Right ventricle myocardium superior (tissue), 1 donor: ENCODE data around the gene P3H4. TPM values are rescaled to one million over a fixed set of nuclear protein-coding genes. Genes with fewer than 3 reads are reported as not detected.
"Not testable (repeated sequence)": the region's sequence is repeated elsewhere in the genome, so short reads cannot be mapped to it uniquely, and the experiment has no call there.

Experiments used
- ATAC-seq: fragments of 200-7000 bp; cut with Tn5 transposase; one replicate; pipeline ENCODE4 v1.9.1; 2020; ENCODE audit warnings: mild to moderate bottlenecking; ENCODE audit not compliant: poor library complexity
- DNase-seq: peaks from one replicate; pipeline ENCODE4 v3.0.0-alpha.2; 2020
- intact Hi-C: fragments of 100-400 bp; cut with DNase I; formaldehyde crosslinking; loops from one replicate; pipeline ENCODE4 v1.11.2; 2022
- long read RNA-seq: library from polyadenylated mRNA; unstranded; transcript quantifications from one replicate; pipeline ENCODE4 v2.0.0, GENCODE V29; 2021
- total RNA-seq: library from RNA; stranded (reverse); fragmentation: NEBNext Ultra II Directional; extraction: Animal tissue kit (Norgen Biotek cat#: 25700); gene quantifications from one replicate; pipeline ENCODE4 v1.2.1, GENCODE V29; 2021
- donor health status: DM: no; HTN: yes; CAD: no; lungs with severe emphysema.

The P3H4 gene, protein sequence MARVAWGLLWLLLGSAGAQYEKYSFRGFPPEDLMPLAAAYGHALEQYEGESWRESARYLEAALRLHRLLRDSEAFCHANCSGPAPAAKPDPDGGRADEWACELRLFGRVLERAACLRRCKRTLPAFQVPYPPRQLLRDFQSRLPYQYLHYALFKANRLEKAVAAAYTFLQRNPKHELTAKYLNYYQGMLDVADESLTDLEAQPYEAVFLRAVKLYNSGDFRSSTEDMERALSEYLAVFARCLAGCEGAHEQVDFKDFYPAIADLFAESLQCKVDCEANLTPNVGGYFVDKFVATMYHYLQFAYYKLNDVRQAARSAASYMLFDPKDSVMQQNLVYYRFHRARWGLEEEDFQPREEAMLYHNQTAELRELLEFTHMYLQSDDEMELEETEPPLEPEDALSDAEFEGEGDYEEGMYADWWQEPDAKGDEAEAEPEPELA
- total RNA-seq = 6.7 TPM
- long read RNA-seq, transcript P3H4-202 (8 exons, 2,601 nt) = major isoform, 37 of 58 reads
- long read RNA-seq, partial matches to known transcripts = 4 of 58 reads
- long read RNA-seq, other reads (novel, unspliced or antisense) = 17 of 58 reads

DNA sequence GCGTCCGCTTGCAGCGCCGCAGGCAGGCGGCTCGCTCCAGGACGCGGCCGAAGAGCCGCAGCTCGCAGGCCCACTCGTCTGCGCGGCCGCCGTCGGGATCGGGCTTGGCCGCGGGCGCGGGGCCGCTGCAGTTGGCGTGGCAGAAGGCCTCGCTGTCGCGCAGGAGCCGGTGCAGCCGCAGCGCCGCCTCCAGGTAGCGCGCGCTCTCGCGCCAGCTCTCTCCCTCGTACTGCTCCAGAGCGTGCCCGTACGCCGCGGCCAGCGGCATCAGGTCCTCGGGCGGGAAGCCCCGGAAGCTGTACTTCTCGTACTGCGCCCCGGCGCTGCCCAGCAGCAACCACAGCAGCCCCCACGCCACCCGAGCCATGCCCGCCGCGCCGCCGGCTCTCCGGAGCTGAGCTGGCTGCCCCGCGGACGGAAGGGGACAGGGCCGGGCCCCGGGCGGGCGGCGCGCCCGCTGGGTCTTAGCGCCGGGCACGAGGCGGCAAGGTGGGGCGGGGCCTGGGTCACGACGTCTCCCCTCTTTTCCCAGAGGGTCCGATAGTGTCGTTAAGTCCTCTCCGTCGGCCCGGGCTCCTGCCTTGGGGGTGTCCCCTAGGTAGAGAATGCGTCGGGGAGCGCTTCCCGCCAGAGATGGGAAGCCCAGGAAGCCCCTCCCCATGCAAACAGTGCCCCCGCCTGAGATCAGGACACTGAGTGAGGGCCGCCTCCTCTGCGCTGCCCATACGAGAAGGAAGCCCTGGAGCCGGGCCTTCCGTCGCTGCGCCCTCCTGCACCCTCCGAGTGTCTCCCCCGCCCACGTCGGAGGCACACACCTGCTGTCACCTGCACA is at the start of gene P3H4:
Gene P3H4, minus strand, starts transcription at position 401 of the 832 bp plus-strand sequence. Its CDS starts 34 bp downstream, at position 367.
- intact Hi-C loops = no loop called here
- ATAC-seq (peak; percentile 91), DNase-seq (peak; percentile 89)

DNA sequence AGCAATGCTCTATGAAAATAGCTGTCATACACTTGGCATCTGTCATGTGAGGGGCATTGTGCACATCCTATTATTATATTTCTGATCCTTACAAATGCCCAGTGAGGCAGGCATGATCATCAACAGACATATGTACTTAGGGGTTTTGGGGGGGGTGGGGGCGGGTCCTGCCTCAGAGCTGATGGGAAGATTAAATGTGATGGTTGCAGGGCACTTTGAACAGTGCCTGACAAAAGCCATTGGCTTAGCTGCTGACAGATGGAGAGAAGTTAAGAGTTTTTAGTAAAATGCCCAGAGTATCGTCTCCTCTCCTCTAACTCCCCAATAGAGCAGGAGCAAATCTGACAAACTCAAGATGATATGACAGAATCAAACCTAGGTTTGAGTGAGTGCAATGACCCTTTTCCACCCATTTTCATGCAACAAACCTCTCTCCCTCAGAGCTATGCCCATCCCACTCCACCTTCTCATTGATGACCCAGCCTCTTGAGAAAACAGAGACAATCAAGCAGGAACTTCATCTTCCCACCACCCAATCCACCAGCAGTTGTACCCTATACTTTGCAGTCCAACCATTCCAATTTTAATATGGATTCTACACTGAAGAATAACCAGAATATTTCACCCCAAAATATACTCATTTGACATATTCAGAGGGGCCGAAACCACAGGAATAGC is 48.6 kb upstream of the P3H4 start:
- intact Hi-C loops = no loop called here
- ATAC-seq (no peak), DNase-seq (no peak)

DNA sequence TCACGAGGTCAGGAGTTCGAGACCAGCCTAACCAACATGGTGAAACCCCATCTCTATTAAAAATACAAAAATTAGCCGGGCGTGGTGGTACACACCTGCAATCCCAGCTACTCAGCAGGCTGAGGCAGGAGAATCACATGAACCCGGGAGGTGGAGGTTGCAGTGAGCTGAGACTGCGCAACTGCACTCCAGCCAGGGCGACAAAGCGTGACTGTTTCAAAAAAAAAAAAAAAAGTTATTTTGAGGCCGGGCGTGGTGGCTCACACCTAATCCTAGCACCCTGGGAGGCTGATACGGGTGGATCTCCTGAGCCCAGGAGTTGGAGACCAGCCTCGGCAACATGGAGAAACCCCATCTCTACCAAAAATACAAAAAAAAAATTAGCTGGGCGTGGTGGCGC is 39.6 kb upstream of the P3H4 start:
- intact Hi-C loops, DNase-seq, ATAC-seq: not testable (repeated sequence)

DNA sequence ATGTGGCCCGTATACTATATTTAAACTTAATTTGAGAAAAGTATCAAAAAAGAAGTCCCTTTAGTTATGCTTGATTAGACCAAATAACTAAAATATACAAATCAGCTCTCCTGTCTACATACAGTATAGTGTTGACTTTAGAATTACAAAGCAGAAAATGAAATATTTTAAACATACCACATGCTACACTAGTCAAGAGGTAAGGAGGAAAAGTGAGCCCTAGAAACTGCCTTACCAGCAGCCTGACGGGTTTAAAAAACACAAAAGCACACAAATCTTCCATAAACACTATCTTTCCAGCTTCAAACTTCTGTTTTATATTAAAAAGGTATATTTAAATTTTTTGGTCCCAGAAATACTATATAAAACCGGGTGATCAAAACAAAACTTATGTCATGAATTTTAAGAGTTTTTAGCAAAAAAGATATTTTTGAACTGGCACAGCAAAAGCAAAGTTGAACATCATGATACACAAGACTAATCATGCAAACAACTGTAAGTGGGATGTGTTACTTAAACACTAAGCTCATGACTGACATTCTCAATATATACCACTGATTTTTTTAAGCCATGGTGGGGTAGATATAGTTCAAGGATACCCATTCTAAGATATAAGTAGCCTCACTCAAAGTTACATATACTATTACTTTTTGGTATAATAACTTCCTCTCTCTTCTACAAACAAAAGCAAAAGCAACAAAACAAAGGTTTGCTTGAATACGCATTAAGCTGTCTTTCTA is 37.7 kb upstream of the P3H4 start:
- intact Hi-C loops = no loop called here
- DNase-seq (no peak), ATAC-seq (no peak)

DNA sequence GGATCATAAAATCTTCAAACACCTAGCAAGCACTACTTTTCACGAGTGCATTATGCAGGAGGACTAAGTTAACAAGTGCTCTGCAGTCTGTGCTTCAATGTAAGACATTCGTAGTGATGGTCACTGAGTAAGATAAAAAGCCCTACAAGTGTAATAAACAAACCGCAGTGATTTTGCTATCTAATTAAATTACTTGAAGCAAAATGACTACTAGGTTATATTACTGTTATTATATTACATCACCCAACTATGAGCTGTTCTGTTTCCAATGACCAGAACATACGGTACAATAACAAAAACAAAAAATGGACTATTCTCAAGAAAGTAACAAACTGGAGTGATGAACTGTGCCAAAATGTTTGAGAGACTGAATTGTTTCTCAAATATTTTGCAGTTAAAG is 37.0 kb upstream of the P3H4 start:
- no peak for DNase-seq
- intact Hi-C loops = no loop called here
- ATAC-seq = no peak

DNA sequence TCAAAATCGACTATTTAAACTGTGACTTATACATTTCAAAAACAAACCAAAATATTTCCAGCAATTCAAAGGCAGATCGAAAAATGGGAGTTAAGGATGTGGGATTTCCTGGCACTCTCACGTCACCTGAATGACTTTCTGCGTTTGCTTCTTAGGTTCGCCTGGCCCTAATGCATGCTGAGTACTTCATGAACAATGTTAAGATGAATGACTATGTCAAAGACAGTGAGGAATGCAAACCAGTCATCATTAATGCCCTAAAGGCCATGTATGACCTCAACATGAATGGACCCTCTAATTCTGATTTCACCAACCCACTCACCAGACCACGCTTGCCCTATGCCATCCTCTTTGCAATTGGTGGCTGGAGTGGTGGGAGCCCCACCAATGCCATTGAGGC is 33.2 kb upstream of the P3H4 start:
- intact Hi-C loops = no loop called here
- no peak for ATAC-seq
- DNase-seq = no peak

DNA sequence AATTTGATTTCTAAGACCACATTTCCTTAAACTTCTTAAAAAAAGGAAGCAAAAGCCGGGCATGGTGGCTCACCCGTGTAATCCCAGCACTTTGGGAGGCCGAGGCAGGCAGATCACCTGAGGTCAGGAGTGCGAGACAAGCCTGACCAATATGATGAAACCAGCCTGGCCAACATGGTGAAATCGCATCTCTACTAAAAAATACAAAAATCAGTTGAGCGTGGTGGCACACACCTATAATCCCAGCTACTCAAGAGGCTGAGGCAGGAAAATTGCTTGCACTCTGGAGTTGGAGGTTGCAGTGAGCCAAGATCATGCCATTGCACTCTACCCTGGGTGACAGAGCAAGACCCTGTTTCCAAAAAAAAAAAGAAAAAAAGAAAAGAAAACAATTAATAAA is 29.0 kb upstream of the P3H4 start:
- ATAC-seq, DNase-seq, intact Hi-C loops: not testable (repeated sequence)

DNA sequence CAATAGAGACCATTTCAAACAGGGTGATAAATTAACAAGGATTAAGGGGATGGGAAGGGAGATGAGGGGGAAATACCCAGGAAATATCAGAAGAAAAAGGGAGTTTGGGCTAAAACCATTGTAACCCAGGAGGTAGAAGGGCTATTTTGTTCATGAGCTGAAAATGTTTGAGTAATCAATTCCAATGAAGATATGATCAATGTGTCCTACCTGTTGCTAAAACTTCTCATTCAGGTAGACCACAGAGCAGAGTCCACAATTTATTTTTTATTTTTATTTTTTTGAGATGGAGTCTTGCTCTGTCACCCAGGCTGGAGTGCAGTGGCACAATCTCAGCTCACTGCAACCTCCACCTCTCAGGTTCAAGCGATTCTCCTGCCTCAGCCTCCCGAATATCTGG is 27.7 kb upstream of the P3H4 start:
- ATAC-seq, DNase-seq, intact Hi-C loops: not testable (repeated sequence)

DNA sequence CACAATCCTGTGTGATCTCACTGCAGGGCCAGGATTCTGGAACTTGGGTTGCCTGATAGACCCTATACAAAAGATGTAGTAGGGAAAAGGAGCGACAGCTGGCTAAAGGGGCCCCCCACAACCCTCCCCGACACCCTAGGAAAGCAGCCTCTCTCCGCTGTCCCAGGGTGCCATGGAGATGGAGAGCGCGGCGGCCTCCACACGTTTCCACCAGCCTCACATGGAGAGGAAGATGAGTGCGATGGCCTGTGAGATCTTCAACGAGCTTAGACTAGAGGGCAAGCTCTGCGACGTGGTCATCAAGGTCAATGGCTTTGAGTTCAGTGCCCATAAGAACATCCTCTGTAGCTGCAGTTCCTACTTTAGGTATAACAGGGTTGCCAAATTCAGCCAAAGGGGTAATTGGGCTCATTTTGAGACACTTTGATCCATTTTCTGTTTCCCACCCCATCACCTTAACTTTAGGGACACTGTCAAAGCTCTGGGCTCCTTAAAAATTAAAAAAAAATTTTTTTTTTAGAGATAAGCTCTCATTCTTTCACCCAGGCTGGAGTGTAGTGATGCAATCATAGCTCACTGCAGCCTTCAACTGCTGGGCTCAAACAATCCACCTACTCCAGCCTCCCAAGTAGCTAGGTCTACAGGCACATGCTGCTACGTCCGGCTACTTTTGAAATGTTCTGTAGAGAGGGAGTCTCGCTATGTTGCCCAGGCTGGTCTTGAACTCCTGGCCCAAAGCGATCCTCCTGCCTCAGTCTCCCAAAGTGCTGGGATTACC is 26.2 kb upstream of the P3H4 start, which contains the start of gene KLHL10:
Gene KLHL10, plus strand, starts transcription at position 65 of the 778 bp plus-strand sequence. Its CDS starts 108 bp downstream, at position 173.
- ATAC-seq (no peak), DNase-seq (no peak)
- intact Hi-C loops = no loop called here

DNA sequence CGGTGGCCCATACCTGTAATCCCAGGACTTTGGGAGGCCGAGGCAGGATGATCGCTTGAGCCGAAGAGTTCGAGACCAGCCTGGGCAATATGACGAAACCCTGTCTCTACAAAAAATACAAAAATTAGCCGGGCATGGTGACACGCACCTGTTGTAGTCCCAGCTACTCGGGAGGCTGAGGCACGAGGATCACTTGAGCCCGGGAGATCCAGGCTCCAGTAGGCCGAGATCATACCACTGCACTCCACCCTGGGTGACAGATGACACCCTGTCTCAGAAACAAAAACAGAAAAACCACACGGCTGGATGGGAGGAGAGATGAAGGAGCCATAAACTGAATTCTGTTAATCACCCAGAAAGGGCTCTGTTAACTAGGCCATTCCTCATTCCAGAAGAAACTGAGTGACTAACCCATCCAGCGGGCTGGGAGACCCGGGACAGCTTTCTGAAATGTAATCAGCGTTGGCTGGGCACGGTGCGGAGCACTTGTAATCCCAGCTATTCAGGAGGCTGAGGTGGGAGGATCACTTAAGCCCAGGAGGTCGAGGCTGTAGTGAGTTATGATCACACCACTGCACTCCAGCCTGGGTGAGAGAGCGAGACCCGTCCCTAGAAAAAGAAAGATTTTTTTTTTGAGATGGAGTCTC is 24.9 kb upstream of the P3H4 start:
- intact Hi-C loops = no loop called here
- DNase-seq (no peak), ATAC-seq (no peak)

DNA sequence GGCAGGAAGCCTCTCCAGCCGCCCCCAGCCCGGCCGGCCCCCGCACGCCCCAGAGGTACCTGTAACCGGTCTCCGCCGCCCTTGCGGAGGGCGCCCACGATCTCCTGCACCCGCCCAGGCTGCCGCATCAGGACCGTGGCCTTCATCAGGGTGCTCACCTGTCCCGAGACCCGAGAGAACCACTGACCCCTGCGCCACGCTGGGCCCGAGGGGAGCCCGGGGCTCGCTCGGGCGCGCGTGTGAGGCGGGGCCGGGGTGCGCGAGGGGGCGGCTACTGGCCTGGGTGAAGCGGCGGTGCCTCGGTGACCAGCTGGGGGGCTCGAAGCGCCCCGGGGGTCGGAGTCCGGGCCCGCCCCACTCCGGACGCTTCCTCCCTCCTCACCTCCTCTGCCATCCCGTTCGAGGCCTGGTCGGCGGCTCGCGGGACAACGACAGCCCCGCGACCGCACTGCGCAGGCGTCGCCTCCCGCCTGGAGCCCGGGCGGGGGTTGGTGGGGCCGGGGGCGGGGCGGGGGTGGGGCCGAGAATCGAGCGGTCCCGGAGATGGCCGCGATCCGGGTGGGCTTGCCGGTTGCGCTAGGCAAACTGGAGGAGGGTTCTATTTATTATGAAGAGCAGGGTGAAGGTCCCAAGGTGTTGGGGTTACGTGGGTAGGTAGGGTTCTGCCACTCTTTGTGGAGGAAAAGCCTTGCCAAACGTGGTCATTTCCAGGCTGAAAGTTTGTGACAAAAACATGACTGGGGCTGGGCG is 24.2 kb upstream of the P3H4 start, which contains the start of gene NT5C3B:
Gene NT5C3B, minus strand, starts transcription at position 433 of the 750 bp plus-strand sequence. Its CDS starts 39 bp downstream, at position 394.
- ATAC-seq (peak; percentile 98), DNase-seq (peak; percentile 80)
- intact Hi-C loops = no loop called here

DNA sequence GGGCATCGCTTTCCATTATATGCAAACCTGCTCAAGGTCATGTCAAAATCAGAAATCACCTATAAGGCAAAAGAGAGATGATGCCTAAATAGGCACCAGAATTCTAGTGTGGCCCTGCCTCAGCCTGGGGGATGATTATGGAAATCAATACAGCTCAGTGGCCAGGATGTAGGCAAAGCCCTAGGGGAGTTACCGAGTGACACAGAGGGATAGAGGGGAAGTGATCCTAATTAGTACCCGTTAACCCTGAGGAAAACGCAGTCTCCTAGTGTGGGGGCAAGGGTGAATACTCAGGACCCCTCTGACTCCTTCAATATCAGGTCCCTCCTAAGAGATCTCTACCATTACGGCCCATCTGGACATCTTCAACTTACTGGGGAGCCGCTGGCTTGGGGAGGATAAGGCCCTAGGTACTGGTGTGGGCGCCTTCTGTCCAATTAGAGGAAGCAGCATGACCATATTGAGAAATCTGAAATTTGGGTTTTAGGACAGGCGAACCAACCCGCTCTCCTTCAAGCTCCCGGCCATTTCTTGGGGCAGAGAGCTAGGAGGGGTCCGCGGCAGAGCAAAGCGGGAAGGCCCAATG is 23.6 kb upstream of the P3H4 start:
- ATAC-seq (peak; percentile 63), DNase-seq (no peak)
- intact Hi-C loops = no loop called here

DNA sequence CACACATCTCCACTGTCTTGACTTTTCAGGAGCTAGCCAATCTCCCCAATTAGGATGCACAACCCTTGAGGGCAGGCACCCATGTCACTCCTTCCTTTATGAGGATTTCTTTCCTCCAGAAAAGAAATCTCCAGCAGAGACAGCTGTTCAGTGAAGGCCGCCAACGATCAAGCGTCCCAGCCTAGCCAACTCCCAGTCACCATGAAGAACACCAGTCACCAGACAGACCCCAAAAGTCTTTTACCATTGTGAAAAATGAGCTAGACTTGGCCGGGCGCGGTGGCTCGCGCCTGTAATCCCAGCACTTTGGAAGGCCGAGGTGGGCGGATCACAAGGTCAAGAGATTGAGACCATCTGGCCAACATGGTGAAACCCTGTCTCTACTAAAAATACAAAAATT is 18.2 kb upstream of the P3H4 start:
- peak; percentile 20 for DNase-seq
- ATAC-seq, intact Hi-C loops: not testable (repeated sequence)

DNA sequence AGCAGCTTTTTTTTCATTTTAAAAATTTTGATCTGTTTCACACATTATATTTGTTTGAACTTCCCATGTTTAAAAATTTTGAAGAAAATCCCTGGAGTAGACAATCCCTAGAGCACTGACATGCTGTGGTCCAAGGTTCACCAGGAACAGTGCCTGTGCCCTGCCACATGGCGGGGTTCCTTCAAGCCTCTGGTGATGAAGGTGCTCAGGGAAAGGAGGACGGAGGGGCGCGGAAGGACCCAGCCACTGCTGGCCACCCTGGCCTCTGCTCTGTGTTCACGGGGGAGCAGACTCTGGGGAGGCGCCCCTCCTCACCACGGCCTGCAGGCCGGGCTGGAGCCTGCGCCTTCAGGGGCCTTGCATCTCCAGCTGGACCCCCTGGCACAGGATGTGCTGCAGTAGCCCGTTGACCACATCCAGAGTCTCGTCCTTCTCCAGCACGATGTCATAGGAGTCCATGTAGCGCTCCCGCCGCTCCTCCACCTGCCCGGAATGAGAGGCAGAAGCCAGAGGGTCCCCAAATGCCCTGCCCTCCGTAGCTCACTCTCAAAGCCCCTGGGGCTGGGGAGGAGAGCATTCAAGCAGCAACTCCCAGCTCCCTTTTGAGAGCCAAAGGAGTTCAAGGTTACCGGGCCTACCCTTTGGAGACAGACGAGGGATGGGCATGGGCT is 13.6 kb upstream of the P3H4 start:
- peak; percentile 35 for DNase-seq

DNA sequence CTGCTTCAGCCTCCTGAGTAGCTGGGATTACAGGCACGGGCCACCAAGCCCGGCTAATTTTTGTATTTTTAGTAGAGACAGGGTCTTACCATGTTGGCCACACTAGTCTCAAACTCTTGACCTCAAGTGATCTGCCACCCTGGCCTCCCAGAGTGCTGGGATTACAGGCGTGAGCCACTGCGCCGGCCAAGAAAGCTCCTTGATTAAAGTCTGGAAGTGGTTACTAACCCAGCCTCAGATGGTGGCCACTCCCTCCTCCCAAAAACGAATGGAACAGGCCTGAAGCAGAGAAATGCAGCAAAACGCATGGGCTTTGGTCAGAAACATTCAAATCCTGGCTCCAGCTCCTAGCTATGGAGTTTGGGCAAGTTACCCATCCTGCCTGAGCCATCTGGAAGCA is 12.3 kb upstream of the P3H4 start:
- DNase-seq (peak; percentile 36), ATAC-seq (no peak)
- intact Hi-C loops = no loop called here

More for the DNA sequence above, 13.6 kb upstream of the P3H4 start:
- ATAC-seq = no peak
- intact Hi-C loops = no loop called here
